Measurements from ENCODE around the gene OLFML2A. TPM values are rescaled to one million over a fixed set of nuclear protein-coding genes. Genes with fewer than 3 reads are reported as not detected.

Gene OLFML2A
- total and polyA plus RNA-seq, 2 of the 4 experiments (the other 2 are of a cell fraction): 2.0 to 5.9 TPM

GRCh38 chr9:124863371-124863871 lies 86.5 kb downstream of the OLFML2A start:
- Histone ChIP-seq H4K91ac (ENCODE audit: insufficient read depth, low read depth, low read length) (no peak overlapping the region), H4K8ac (ENCODE audit: low read depth in 2 of 2, low read length in 2 of 2) (no peak overlapping the region), H2BK20ac (ENCODE audit: low read depth, low read length) (no peak overlapping the region), H3K27ac (ENCODE audit: insufficient read depth, low read length) (no peak overlapping the region), H2AK5ac (ENCODE audit: low read depth, low read length) (peak overlapping the region; percentile 14; the same call in 1 of the 2 replicates), H3K36me3 (ENCODE audit: control insufficient read depth, insufficient read depth, low read length) (peaks cover 27% of the 10 kb centered on the region), H3K9ac (ENCODE audit: low read depth, low read length) (no peak overlapping the region), H3K18ac (ENCODE audit: low read depth, low read length) (no peak overlapping the region), H3K9me1 (ENCODE audit: insufficient read depth, low read length) (peaks cover 4% of the 10 kb centered on the region; the same call in 1 of the 2 replicates), H3K27me3 (ENCODE audit: control insufficient read depth, insufficient read depth, low read length) (no peaks in the 10 kb centered on the region), H3K4me1 (ENCODE audit: control insufficient read depth, insufficient read depth, low read length) (peaks cover 11% of the 10 kb centered on the region), H2AFZ (replicated peaks; ENCODE audit: low read length, poor library complexity) (no peak overlapping the region), H2AK9ac (replicated peaks; ENCODE audit: low read depth, low read length, poor library complexity) (no peak overlapping the region), H3K79me1 (ENCODE audit: low read depth in 1 of 2, low read length in 2 of 2) (peaks cover 13 to 49% of the 10 kb centered on the region in 2 experiments), H3K4me2 (ENCODE audit: low read depth, low read length) (no peak overlapping the region), H2BK5ac (ENCODE audit: low read depth, low read length, poor library complexity, severe bottlenecking) (no peak overlapping the region), H3K56ac (ENCODE audit: extremely low read depth, insufficient read depth, low read length) (no peak overlapping the region), H3K4ac (ENCODE audit: low read depth, low read length) (no peak overlapping the region), H4K20me1 (ENCODE audit: insufficient read depth, low read length) (peaks cover 33% of the 10 kb centered on the region), H4K5ac (ENCODE audit: low read depth, low read length) (no peak overlapping the region), H2BK15ac (ENCODE audit: low read depth, low read length) (no peak overlapping the region), H3K4me3 (ENCODE audit: insufficient read depth, low read depth, low read length) (no peak overlapping the region), H2BK120ac (ENCODE audit: low read depth, low read length) (no peak overlapping the region), H3K9me3 (ENCODE audit: control insufficient read depth, insufficient read depth, low read length) (no peaks in the 10 kb centered on the region), H3K23ac (ENCODE audit: low read depth, low read length) (no peak overlapping the region), H3K14ac (replicated peaks; ENCODE audit: low read depth, low read length) (no peak overlapping the region)
- no CpG with 5 or more reads among the region's 7 CpGs for WGBS, 2 experiments (ENCODE audit: extremely low coverage in 2 of 2, insufficient read length in 1 of 2)
- POLR2A ChIA-PET (ENCODE audit: unreplicated experiment): interaction anchor here (1.0 kb wide), 1 partner anchor 10 kb away, joined by 5 read pairs; no protein-coding TSS in a partner anchor
- TF ChIP-seq MAZ (IDR thresholded peaks at IDR 0.05; ENCODE audit: borderline replicate concordance, low read depth, low read length) (no peak), POLR2A (IDR thresholded peaks at IDR 0.05; ENCODE audit: low read depth, low read length) (no peak), BHLHE40 (IDR thresholded peaks at IDR 0.05; ENCODE audit: low read depth, low read length) (no peak), RCOR1 (IDR thresholded peaks at IDR 0.05; ENCODE audit: insufficient replicate concordance, low read length) (no peak), CTCF (conservative IDR thresholded peaks at IDR 0.05; ENCODE audit: low read depth, low read length) (no peak)
- CTCF ChIA-PET: no interaction called here
- in situ Hi-C loops (cut with MboI; ENCODE audit: low sequenced_read_pairs): loop anchor here (10.0 kb wide), 1 partner anchor 281 kb away; the partner anchor contains the start of gene SCAI
- dilution Hi-C loops (cut with HindIII; ENCODE audit: low sequenced_read_pairs, unreplicated experiment): no loop called here
- DNase-seq (no peak), ATAC-seq (ENCODE audit: low read depth) (no peak)
- no TSS peak for BruUV-seq (replicated peaks)
- intact Hi-C loops (cut with micrococcal nuclease): no loop called here

Other genes starting within 250 kb of the OLFML2A start
- 0.28 and 0.36 TPM in 2 replicates for gene NR6A1, start 5.8 kb upstream of the OLFML2A start, total RNA-seq (2012; rRNA removed)
- gene NR6A1, start 5.8 kb upstream of the OLFML2A start, polyA plus RNA-seq (2012; rRNA removed): 0.10 and 0.14 TPM in 2 replicates
- gene WDR38, start 76.3 kb downstream of the OLFML2A start, total RNA-seq (2012; rRNA removed): not detected in 2 replicates
- gene WDR38, start 76.3 kb downstream of the OLFML2A start, polyA plus RNA-seq (2012; rRNA removed): not detected in 2 replicates
- gene RPL35, start 84.8 kb downstream of the OLFML2A start, total RNA-seq (2012; rRNA removed): 881 and 1,151 TPM in 2 replicates
- gene RPL35, start 84.8 kb downstream of the OLFML2A start, polyA plus RNA-seq (2012; rRNA removed): 1,650 and 1,735 TPM in 2 replicates
- gene ARPC5L, start 85.0 kb downstream of the OLFML2A start, total RNA-seq (2012; rRNA removed): 11.1 and 19.7 TPM in 2 replicates
- 53.8 and 57.4 TPM in 2 replicates for gene ARPC5L, start 85.0 kb downstream of the OLFML2A start, polyA plus RNA-seq (2012; rRNA removed)
- 10.6 and 11.9 TPM in 2 replicates for gene GOLGA1, start 163.9 kb downstream of the OLFML2A start, total RNA-seq (2012; rRNA removed)
- 11.0 and 12.7 TPM in 2 replicates for gene GOLGA1, start 163.9 kb downstream of the OLFML2A start, polyA plus RNA-seq (2012; rRNA removed)